Measurements from ENCODE around the gene RAB3D. TPM values are rescaled to one million over a fixed set of nuclear protein-coding genes. Genes with fewer than 3 reads are reported as not detected.

Gene RAB3D
- total RNA-seq, 2 donors from 2014 or later = 33.9 to 81.2 TPM

- TF ChIP-seq POLR2AphosphoS5 (IDR thresholded peaks at IDR 0.05) (no peak), CTCF (IDR thresholded peaks at IDR 0.05) (no peak), POLR2A (IDR thresholded peaks at IDR 0.05) (no peak)
- no peak for DNase-seq (ENCODE audit: low spot score)
- Histone ChIP-seq H3K9me3 (no peaks in the 10 kb centered on the region), H3K4me1 (replicated peaks) (no peaks in the 10 kb centered on the region), H3K4me3 (no peak overlapping the region), H3K36me3 (peaks cover 0 to 29% of the 10 kb centered on the region in 2 donors), H3K27ac (no peak overlapping the region), H3K27me3 (replicated peaks; ENCODE audit: insufficient read depth) (no peaks in the 10 kb centered on the region)
- WGBS = 86% methylated on average over 4 of the region's 4 CpGs
- intact Hi-C loops (cut with DNase I) = no loop called here
Measured at GRCh38 chr19:11331502-11331901, 8.0 kb downstream of the RAB3D start.

- no peak overlapping the region for H3K4me3 ChIP-seq
- WGBS = 59% methylated on average over 4 of the region's 4 CpGs
- no peaks in the 10 kb centered on the region for H3K4me1 ChIP-seq (replicated peaks)
- TF ChIP-seq POLR2A (IDR thresholded peaks at IDR 0.05) = no peak
- no peak for TF ChIP-seq POLR2AphosphoS5 (IDR thresholded peaks at IDR 0.05)
- TF ChIP-seq CTCF (IDR thresholded peaks at IDR 0.05) = no peak
- DNase-seq (ENCODE audit: low spot score) = no peak
- peaks cover 0 to 22% of the 10 kb centered on the region in 2 donors for H3K36me3 ChIP-seq
- H3K9me3 ChIP-seq = no peaks in the 10 kb centered on the region
- H3K27ac ChIP-seq = no peak overlapping the region
- no peaks in the 10 kb centered on the region for H3K27me3 ChIP-seq (replicated peaks; ENCODE audit: insufficient read depth)
- intact Hi-C loops (cut with DNase I) = no loop called here
Measured at GRCh38 chr19:11330127-11330526, 9.3 kb downstream of the RAB3D start.

- WGBS = 97% methylated on average over 7 of the region's 7 CpGs
- Histone ChIP-seq H3K4me3 (no peak overlapping the region), H3K4me1 (replicated peaks) (peaks cover 16% of the 10 kb centered on the region), H3K27ac (no peak overlapping the region), H3K9me3 (no peaks in the 10 kb centered on the region), H3K36me3 (peaks cover 0 to 8% of the 10 kb centered on the region in 2 donors), H3K27me3 (replicated peaks; ENCODE audit: insufficient read depth) (no peaks in the 10 kb centered on the region)
- TF ChIP-seq POLR2AphosphoS5 (IDR thresholded peaks at IDR 0.05) (no peak), POLR2A (IDR thresholded peaks at IDR 0.05) (no peak), CTCF (IDR thresholded peaks at IDR 0.05) (no peak)
- no peak for DNase-seq (ENCODE audit: low spot score)
- intact Hi-C loops (cut with DNase I) = no loop called here
Measured at GRCh38 chr19:11325544-11325943, 13.9 kb downstream of the RAB3D start.

GRCh38 chr19:11324748-11325389, 14.6 kb downstream of the RAB3D start:
- intact Hi-C loops (cut with DNase I) = no loop called here
- Histone ChIP-seq H3K27ac (peak overlapping the region; percentile 60 to 79), H3K36me3 (peaks cover 0 to 8% of the 10 kb centered on the region in 2 donors), H3K9me3 (no peaks in the 10 kb centered on the region), H3K4me1 (replicated peaks) (peaks cover 16% of the 10 kb centered on the region), H3K4me3 (no peak overlapping the region), H3K27me3 (replicated peaks; ENCODE audit: insufficient read depth) (no peaks in the 10 kb centered on the region)
- TF ChIP-seq POLR2A (IDR thresholded peaks at IDR 0.05) (no peak), CTCF (IDR thresholded peaks at IDR 0.05) (no peak), POLR2AphosphoS5 (IDR thresholded peaks at IDR 0.05) (no peak)
- 46% methylated on average over 17 of the region's 17 CpGs for WGBS
- DNase-seq (ENCODE audit: low spot score) = no peak

- 6% methylated on average over 10 of the region's 10 CpGs for WGBS
- peaks cover 0 to 8% of the 10 kb centered on the region in 2 donors for H3K36me3 ChIP-seq
- no peaks in the 10 kb centered on the region for H3K27me3 ChIP-seq (replicated peaks; ENCODE audit: insufficient read depth)
- no peaks in the 10 kb centered on the region for H3K9me3 ChIP-seq
- intact Hi-C loops (cut with DNase I) = no loop called here
- peak overlapping the region; percentile 60 to 79 for H3K27ac ChIP-seq
- DNase-seq (ENCODE audit: low spot score) = peak; percentile 88
- peaks cover 16% of the 10 kb centered on the region for H3K4me1 ChIP-seq (replicated peaks)
- TF ChIP-seq POLR2A (IDR thresholded peaks at IDR 0.05) (no peak), POLR2AphosphoS5 (IDR thresholded peaks at IDR 0.05) (peak; percentile 96)
- H3K4me3 ChIP-seq = no peak overlapping the region
Measured at GRCh38 chr19:11324079-11324661, 15.3 kb downstream of the RAB3D start.
